Hepatocyte (in vitro differentiated cells): Measurements from ENCODE around the gene CNTNAP2. TPM values are rescaled to one million over a fixed set of nuclear protein-coding genes. Genes with fewer than 3 reads are reported as not detected.
A peak's percentile ranks its signal among the peaks of the same experiment; 100 is the strongest.

ENCODE experiments used
- DNase-seq: peaks from one replicate; pipeline ENCODE4 v3.0.0-alpha.2; 2016; ENCODE audit warnings: low spot score
- H2AFZ ChIP-seq: fragments of 200-600 bp; sonication (generic); 2 replicates; pipeline ENCODE4 v1.6.0; 2016; ENCODE audit warnings: antibody characterized with exemption, mild to moderate bottlenecking
- H3K27ac ChIP-seq: fragments of 200-600 bp; sonication (generic); 2 replicates; pipeline ENCODE4 v1.5.1; 2016; ENCODE audit warnings: mild to moderate bottlenecking
- H3K27me3 ChIP-seq: fragments of 200-600 bp; sonication (generic); 2 replicates; pipeline ENCODE4 v1.6.1; 2016
- H3K36me3 ChIP-seq: fragments of 200-600 bp; sonication (generic); replicated peaks from 2 replicates; pipeline ENCODE4 v1.5.1; 2016; ENCODE audit warnings: low read depth; ENCODE audit not compliant: insufficient read depth
- H3K4me1 ChIP-seq: fragments of 200-600 bp; sonication (generic); 2 replicates; pipeline ENCODE4 v1.5.1; 2016; ENCODE audit warnings: mild to moderate bottlenecking, moderate library complexity; ENCODE audit not compliant: insufficient read depth
- H3K4me2 ChIP-seq: fragments of 200-600 bp; sonication (generic); 2 replicates; pipeline ENCODE4 v1.6.0; 2016
- H3K4me3 ChIP-seq: fragments of 200-600 bp; sonication (generic); 2 replicates; pipeline ENCODE4 v1.5.1; 2016; ENCODE audit warnings: mild to moderate bottlenecking
- H3K79me2 ChIP-seq: fragments of 200-600 bp; sonication (generic); 2 replicates; pipeline ENCODE4 v1.6.0; 2017; ENCODE audit warnings: mild to moderate bottlenecking
- H3K9me2 ChIP-seq: fragments of 200-600 bp; sonication (generic); replicated peaks from 2 replicates; pipeline ENCODE4 v1.6.0; 2017; ENCODE audit warnings: mild to moderate bottlenecking; ENCODE audit not compliant: insufficient read depth
- H3K9me3 ChIP-seq: fragments of 200-600 bp; sonication (generic); 2 replicates; pipeline ENCODE4 v1.5.1; 2016; ENCODE audit warnings: low read depth, mild to moderate bottlenecking
- H4K20me1 ChIP-seq: fragments of 200-600 bp; sonication (generic); 2 replicates; pipeline ENCODE4 v1.6.0; 2016; ENCODE audit warnings: mild to moderate bottlenecking; ENCODE audit not compliant: insufficient read depth, poor library complexity, severe bottlenecking
- CTCF ChIP-seq: fragments of 200-600 bp; sonication (generic); IDR thresholded peaks from 2 replicates; pipeline ENCODE4 v1.5.1; 2016; ENCODE audit warnings: antibody characterized with exemption, mild to moderate bottlenecking; ENCODE audit not compliant: poor library complexity
- EZH2 ChIP-seq: fragments of 200-600 bp; sonication (generic); IDR thresholded peaks from 2 replicates; pipeline ENCODE4 v1.6.1; 2016; ENCODE audit warnings: antibody characterized with exemption, mild to moderate bottlenecking, borderline replicate concordance
- EZH2phosphoT487 ChIP-seq: fragments of 200-600 bp; sonication (generic); IDR thresholded peaks from one replicate; pipeline ENCODE4 v1.6.1; 2018; ENCODE audit warnings: antibody characterized with exemption, mild to moderate bottlenecking, low read depth, moderate library complexity; ENCODE audit not compliant: unreplicated experiment, severe bottlenecking
- WGBS: methylation state at CpG from one replicate; pipeline ENCODE4 v1.1.6; 2016; ENCODE audit warnings: low lambda C conversion rate; ENCODE audit errors: missing lambda C conversion rate; 5-methylcytosine and 5-hydroxymethylcytosine counted together
- polyA plus RNA-seq: library from polyadenylated mRNA; unstranded; fragments of >200 nt; fragmentation: Nextera tagmentation; extraction: Ambion mirVana; gene quantifications from 2 replicates; pipeline ENCODE4 v1.2.1, GENCODE V29; 2016
- total RNA-seq: library from RNA; depleted of rRNA; stranded (reverse); fragments of >200 nt; gene quantifications from 2 replicates; pipeline ENCODE4 v1.2.3, GENCODE V29; 2014

CNTNAP2 gene
- total and polyA plus RNA-seq, 2 experiments from 2014 or later: 7.5 to 14.7 TPM

- no peaks in the 10 kb centered on the region for H4K20me1 ChIP-seq
- H3K79me2 ChIP-seq: no peaks in the 10 kb centered on the region
- H3K9me2 ChIP-seq: no peaks in the 10 kb centered on the region
- H3K4me2 ChIP-seq: no peak overlapping the region
- WGBS: 83% methylated on average over 2 of the region's 2 CpGs
- TF ChIP-seq CTCF (no peak), EZH2 (no peak), EZH2phosphoT487 (no peak)
- no peak overlapping the region for H2AFZ ChIP-seq
- H3K36me3 ChIP-seq: no peaks in the 10 kb centered on the region
- H3K27me3 ChIP-seq: no peaks in the 10 kb centered on the region
- H3K9me3 ChIP-seq: no peaks in the 10 kb centered on the region
- H3K27ac ChIP-seq: no peak overlapping the region
- no peak for DNase-seq
- H3K4me3 ChIP-seq: no peak overlapping the region
- no peaks in the 10 kb centered on the region for H3K4me1 ChIP-seq
Measured at GRCh38 chr7:147869456-147869855, 1752.9 kb downstream of the CNTNAP2 start.

GRCh38 chr7:147878912-147879661 is 1762.5 kb downstream of the CNTNAP2 start:
- TF ChIP-seq EZH2phosphoT487 (no peak), CTCF (no peak), EZH2 (no peak)
- WGBS: 59% methylated on average over 9 of the region's 9 CpGs
- Histone ChIP-seq H3K36me3 (no peaks in the 10 kb centered on the region), H3K79me2 (no peaks in the 10 kb centered on the region), H3K4me3 (no peak overlapping the region), H2AFZ (no peak overlapping the region), H3K9me3 (no peaks in the 10 kb centered on the region), H3K4me2 (peak overlapping the region; percentile 5), H3K4me1 (peaks cover 10% of the 10 kb centered on the region), H3K27me3 (no peaks in the 10 kb centered on the region), H3K27ac (peak overlapping the region; percentile 4), H3K9me2 (no peaks in the 10 kb centered on the region), H4K20me1 (no peaks in the 10 kb centered on the region)
- no peak for DNase-seq

- no peaks in the 10 kb centered on the region for H3K79me2 ChIP-seq
- no peak overlapping the region for H2AFZ ChIP-seq
- no peak overlapping the region for H3K4me2 ChIP-seq
- H3K36me3 ChIP-seq: no peaks in the 10 kb centered on the region
- no peaks in the 10 kb centered on the region for H3K9me2 ChIP-seq
- WGBS: 89% methylated on average over 5 of the region's 5 CpGs
- TF ChIP-seq CTCF (no peak), EZH2phosphoT487 (no peak), EZH2 (no peak)
- no peak overlapping the region for H3K27ac ChIP-seq
- no peaks in the 10 kb centered on the region for H3K27me3 ChIP-seq
- no peaks in the 10 kb centered on the region for H3K9me3 ChIP-seq
- H4K20me1 ChIP-seq: no peaks in the 10 kb centered on the region
- DNase-seq: no peak
- H3K4me3 ChIP-seq: no peak overlapping the region
- no peaks in the 10 kb centered on the region for H3K4me1 ChIP-seq
Measured at GRCh38 chr7:147885869-147886268, 1769.3 kb downstream of the CNTNAP2 start.
